GM23338 (cell line): ENCODE measurements around the gene ROBO1.

Experiments
- CREB1 ChIP-seq: fragments of 250-450 bp; sonication (Bioruptor Pico); IDR thresholded peaks from 2 replicates; pipeline ENCODE4 v1.5.0; 2020; ENCODE audit warnings: low read depth, mild to moderate bottlenecking, moderate library complexity
- EZH2 ChIP-seq: fragments of 200-600 bp; sonication (generic); IDR thresholded peaks from one replicate; pipeline ENCODE4 v1.8.0; 2017; ENCODE audit warnings: antibody characterized with exemption, mild to moderate bottlenecking, low read depth; ENCODE audit not compliant: unreplicated experiment
- EZH2phosphoT487 ChIP-seq: fragments of 200-600 bp; sonication (generic); IDR thresholded peaks from one replicate; pipeline ENCODE4 v1.8.1; 2018; ENCODE audit warnings: antibody characterized with exemption; ENCODE audit not compliant: unreplicated experiment
- JUNB ChIP-seq: IDR thresholded peaks from one replicate; pipeline ENCODE4 v1.6.1; 2016; ENCODE audit warnings: antibody characterized with exemption; ENCODE audit not compliant: unreplicated experiment
- NANOG ChIP-seq: IDR thresholded peaks from 2 replicates; pipeline ENCODE4 v1.6.1; 2016; ENCODE audit warnings: antibody characterized with exemption, borderline replicate concordance
- POLR2AphosphoS5 ChIP-seq: IDR thresholded peaks from 2 replicates; pipeline ENCODE4 v1.6.1; 2016; ENCODE audit warnings: antibody characterized with exemption, low read depth
- STAT1 ChIP-seq: IDR thresholded peaks from one replicate; pipeline ENCODE4 v1.6.1; 2016; ENCODE audit warnings: antibody characterized with exemption; ENCODE audit not compliant: unreplicated experiment
- ZNF114 ChIP-seq: fragments of 250-450 bp; sonication (Bioruptor Pico); IDR thresholded peaks from 2 replicates; pipeline ENCODE4 v1.5.0; 2020; ENCODE audit warnings: mild to moderate bottlenecking, moderate library complexity
- ZNF331 ChIP-seq: fragments of 250-450 bp; sonication (Bioruptor Pico); IDR thresholded peaks from 2 replicates; pipeline ENCODE4 v1.5.0; 2020; ENCODE audit warnings: low read depth, mild to moderate bottlenecking, moderate library complexity
- TF ChIP-seq, protein P1 (sequence below), 2 experiments: fragments of 200-600 bp in 1 of 2; sonication (generic) in 1 of 2; conservative IDR thresholded peaks; 2 replicates each; pipeline versions ENCODE4 v1.5.1 to v1.6.1; 2016 to 2017; ENCODE audit warnings: antibody characterized with exemption in 2 of 2, low read depth in 2 of 2, mild to moderate bottlenecking in 2 of 2, moderate library complexity in 1 of 2
- TF ChIP-seq, protein P2 (sequence below): IDR thresholded peaks from one replicate; pipeline ENCODE4 v1.6.1; 2018; ENCODE audit warnings: antibody characterized with exemption; ENCODE audit not compliant: unreplicated experiment
- TF ChIP-seq, protein P3 (sequence below): IDR thresholded peaks from 2 replicates; pipeline ENCODE4 v1.6.1; 2016; ENCODE audit warnings: antibody characterized with exemption
- TF ChIP-seq, protein P4 (sequence below): fragments of 250-450 bp; sonication (Bioruptor Pico); IDR thresholded peaks from 2 replicates; pipeline ENCODE4 v1.5.0; 2020; ENCODE audit warnings: mild to moderate bottlenecking, moderate library complexity

DNA sequence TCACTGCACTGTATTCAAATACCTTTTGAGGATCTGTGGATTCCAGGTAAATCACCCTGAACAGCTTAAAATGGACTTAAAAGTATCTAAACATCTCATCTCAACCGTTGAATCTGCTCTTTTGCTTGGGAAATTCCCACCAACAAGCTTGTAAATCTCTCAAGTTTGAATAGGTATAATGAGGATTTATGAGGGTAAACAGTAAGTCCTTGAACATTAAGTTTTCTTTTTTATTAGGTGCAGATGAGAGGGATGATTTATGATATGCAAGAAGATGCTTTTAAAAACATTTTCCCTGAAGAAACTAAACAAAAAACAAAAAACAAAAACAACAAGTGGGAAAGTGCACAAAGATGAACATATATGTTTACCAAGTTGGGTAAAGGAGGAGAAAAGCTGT, 290.6 kb downstream of the ROBO1 start:
- TF ChIP-seq, protein P1, sequence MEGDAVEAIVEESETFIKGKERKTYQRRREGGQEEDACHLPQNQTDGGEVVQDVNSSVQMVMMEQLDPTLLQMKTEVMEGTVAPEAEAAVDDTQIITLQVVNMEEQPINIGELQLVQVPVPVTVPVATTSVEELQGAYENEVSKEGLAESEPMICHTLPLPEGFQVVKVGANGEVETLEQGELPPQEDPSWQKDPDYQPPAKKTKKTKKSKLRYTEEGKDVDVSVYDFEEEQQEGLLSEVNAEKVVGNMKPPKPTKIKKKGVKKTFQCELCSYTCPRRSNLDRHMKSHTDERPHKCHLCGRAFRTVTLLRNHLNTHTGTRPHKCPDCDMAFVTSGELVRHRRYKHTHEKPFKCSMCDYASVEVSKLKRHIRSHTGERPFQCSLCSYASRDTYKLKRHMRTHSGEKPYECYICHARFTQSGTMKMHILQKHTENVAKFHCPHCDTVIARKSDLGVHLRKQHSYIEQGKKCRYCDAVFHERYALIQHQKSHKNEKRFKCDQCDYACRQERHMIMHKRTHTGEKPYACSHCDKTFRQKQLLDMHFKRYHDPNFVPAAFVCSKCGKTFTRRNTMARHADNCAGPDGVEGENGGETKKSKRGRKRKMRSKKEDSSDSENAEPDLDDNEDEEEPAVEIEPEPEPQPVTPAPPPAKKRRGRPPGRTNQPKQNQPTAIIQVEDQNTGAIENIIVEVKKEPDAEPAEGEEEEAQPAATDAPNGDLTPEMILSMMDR (conservative IDR thresholded peaks at IDR 0.05; ENCODE audit: low read depth in 2 of 2), result no peak
- TF ChIP-seq, protein P2, sequence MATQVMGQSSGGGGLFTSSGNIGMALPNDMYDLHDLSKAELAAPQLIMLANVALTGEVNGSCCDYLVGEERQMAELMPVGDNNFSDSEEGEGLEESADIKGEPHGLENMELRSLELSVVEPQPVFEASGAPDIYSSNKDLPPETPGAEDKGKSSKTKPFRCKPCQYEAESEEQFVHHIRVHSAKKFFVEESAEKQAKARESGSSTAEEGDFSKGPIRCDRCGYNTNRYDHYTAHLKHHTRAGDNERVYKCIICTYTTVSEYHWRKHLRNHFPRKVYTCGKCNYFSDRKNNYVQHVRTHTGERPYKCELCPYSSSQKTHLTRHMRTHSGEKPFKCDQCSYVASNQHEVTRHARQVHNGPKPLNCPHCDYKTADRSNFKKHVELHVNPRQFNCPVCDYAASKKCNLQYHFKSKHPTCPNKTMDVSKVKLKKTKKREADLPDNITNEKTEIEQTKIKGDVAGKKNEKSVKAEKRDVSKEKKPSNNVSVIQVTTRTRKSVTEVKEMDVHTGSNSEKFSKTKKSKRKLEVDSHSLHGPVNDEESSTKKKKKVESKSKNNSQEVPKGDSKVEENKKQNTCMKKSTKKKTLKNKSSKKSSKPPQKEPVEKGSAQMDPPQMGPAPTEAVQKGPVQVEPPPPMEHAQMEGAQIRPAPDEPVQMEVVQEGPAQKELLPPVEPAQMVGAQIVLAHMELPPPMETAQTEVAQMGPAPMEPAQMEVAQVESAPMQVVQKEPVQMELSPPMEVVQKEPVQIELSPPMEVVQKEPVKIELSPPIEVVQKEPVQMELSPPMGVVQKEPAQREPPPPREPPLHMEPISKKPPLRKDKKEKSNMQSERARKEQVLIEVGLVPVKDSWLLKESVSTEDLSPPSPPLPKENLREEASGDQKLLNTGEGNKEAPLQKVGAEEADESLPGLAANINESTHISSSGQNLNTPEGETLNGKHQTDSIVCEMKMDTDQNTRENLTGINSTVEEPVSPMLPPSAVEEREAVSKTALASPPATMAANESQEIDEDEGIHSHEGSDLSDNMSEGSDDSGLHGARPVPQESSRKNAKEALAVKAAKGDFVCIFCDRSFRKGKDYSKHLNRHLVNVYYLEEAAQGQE, result no peak
- TF ChIP-seq CREB1 (CRISPR knock-in tag), result no peak
- no peak for TF ChIP-seq EZH2
- no peak for TF ChIP-seq JUNB
- TF ChIP-seq EZH2phosphoT487, result no peak
- TF ChIP-seq POLR2AphosphoS5, result no peak
- TF ChIP-seq ZNF331 (CRISPR knock-in tag), result no peak
- no peak for TF ChIP-seq NANOG
- TF ChIP-seq, protein P3, sequence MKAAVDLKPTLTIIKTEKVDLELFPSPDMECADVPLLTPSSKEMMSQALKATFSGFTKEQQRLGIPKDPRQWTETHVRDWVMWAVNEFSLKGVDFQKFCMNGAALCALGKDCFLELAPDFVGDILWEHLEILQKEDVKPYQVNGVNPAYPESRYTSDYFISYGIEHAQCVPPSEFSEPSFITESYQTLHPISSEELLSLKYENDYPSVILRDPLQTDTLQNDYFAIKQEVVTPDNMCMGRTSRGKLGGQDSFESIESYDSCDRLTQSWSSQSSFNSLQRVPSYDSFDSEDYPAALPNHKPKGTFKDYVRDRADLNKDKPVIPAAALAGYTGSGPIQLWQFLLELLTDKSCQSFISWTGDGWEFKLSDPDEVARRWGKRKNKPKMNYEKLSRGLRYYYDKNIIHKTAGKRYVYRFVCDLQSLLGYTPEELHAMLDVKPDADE, result no peak
- no peak for TF ChIP-seq STAT1
- no peak for TF ChIP-seq ZNF114 (CRISPR knock-in tag)
- TF ChIP-seq, protein P4, sequence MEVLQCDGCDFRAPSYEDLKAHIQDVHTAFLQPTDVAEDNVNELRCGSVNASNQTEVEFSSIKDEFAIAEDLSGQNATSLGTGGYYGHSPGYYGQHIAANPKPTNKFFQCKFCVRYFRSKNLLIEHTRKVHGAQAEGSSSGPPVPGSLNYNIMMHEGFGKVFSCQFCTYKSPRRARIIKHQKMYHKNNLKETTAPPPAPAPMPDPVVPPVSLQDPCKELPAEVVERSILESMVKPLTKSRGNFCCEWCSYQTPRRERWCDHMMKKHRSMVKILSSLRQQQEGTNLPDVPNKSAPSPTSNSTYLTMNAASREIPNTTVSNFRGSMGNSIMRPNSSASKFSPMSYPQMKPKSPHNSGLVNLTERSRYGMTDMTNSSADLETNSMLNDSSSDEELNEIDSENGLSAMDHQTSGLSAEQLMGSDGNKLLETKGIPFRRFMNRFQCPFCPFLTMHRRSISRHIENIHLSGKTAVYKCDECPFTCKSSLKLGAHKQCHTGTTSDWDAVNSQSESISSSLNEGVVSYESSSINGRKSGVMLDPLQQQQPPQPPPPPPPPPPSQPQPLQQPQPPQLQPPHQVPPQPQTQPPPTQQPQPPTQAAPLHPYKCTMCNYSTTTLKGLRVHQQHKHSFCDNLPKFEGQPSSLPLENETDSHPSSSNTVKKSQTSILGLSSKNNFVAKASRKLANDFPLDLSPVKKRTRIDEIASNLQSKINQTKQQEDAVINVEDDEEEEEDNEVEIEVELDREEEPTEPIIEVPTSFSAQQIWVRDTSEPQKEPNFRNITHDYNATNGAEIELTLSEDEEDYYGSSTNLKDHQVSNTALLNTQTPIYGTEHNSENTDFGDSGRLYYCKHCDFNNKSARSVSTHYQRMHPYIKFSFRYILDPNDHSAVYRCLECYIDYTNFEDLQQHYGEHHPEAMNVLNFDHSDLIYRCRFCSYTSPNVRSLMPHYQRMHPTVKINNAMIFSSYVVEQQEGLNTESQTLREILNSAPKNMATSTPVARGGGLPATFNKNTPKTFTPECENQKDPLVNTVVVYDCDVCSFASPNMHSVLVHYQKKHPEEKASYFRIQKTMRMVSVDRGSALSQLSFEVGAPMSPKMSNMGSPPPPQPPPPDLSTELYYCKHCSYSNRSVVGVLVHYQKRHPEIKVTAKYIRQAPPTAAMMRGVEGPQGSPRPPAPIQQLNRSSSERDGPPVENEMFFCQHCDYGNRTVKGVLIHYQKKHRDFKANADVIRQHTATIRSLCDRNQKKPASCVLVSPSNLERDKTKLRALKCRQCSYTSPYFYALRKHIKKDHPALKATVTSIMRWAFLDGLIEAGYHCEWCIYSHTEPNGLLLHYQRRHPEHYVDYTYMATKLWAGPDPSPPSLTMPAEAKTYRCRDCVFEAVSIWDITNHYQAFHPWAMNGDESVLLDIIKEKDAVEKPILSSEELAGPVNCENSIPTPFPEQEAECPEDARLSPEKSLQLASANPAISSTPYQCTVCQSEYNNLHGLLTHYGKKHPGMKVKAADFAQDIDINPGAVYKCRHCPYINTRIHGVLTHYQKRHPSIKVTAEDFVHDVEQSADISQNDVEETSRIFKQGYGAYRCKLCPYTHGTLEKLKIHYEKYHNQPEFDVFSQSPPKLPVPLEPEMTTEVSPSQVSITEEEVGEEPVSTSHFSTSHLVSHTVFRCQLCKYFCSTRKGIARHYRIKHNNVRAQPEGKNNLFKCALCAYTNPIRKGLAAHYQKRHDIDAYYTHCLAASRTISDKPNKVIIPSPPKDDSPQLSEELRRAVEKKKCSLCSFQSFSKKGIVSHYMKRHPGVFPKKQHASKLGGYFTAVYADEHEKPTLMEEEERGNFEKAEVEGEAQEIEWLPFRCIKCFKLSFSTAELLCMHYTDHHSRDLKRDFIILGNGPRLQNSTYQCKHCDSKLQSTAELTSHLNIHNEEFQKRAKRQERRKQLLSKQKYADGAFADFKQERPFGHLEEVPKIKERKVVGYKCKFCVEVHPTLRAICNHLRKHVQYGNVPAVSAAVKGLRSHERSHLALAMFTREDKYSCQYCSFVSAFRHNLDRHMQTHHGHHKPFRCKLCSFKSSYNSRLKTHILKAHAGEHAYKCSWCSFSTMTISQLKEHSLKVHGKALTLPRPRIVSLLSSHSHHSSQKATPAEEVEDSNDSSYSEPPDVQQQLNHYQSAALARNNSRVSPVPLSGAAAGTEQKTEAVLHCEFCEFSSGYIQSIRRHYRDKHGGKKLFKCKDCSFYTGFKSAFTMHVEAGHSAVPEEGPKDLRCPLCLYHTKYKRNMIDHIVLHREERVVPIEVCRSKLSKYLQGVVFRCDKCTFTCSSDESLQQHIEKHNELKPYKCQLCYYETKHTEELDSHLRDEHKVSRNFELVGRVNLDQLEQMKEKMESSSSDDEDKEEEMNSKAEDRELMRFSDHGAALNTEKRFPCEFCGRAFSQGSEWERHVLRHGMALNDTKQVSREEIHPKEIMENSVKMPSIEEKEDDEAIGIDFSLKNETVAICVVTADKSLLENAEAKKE (CRISPR knock-in tag), result no peak
